ENCODE measurements around the gene CLEC4G.

Gene CLEC4G

DNA sequence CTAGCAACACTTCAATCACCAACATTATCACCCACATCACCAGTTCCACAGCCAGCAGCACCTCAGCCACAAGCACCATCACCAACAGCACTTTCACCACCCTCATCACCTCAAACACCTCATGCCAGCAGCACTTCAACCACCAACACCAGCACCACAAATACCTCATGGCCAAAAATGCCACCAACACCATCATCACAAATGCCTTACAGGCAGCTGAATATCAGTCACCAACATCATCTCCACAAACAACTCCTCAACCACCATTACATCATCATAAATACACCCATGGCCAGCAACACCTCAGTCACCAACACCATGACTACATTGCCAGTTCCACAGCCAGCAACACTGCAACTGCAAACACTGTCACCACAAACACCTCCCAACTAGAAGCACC lies 40.4 kb downstream of the CLEC4G start:
- DNase-seq, result no peak

DNA sequence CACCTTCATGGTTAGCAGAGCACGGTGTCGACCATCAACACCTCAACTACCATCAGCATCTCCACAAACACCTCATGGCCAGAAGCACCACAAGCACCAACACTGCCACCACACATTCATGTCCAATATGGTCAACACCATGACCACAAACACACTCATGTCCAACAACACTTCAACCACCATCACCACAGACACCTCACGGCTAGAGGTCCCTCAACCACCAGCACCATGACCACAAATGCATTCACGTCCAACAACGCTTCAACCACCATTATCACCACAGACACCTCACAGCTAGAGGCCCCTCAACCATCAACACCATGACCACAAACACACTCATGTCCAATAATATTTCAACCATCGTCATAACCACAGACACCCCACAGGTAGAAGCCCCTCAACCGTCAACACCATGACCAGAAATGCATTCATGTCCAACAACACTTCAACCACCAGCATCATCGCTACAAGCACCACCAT lies 41.1 kb downstream of the CLEC4G start:
- no peak for DNase-seq

DNA sequence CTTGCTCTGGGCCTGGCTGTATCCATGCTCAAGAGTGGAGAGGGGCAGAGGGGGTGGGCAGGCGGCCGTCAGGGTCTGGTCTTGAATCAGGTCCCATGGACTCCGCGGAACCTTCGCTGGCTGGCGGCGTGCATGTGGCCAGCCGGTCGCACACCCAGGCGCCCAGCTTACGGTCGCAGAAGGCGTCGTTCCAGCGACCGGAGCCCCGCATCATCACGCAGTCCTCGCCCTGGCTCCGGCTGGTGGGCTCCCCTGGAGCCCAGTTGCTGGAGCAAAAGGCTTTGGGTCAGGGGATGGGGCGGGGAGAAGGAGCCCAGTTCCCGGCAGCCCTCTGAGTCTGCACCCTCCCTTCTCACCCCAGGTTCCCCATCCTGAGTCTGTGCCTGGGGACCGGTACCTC lies 42.7 kb downstream of the CLEC4G start:
- DNase-seq, result no peak

DNA sequence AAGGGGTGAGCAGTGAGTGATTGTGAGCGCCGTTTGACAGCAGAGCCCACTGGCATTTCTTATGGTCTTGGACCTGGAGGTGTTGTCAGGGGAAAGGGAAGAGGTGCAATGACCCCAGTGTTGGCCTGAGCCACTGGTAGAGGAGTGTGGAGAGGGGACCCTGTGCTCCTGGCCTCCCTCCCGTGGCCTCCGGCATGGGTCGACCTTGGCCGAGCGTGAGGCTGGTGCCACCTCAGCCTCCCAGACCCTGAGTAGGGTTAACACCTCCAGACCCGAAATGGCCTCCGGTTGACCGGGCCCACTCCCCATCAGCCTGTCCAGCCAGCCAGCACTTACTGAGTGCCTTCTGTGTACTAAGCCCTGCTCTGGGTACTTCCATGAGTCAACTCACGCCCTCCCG lies 44.7 kb downstream of the CLEC4G start:
- no peak for DNase-seq

DNA sequence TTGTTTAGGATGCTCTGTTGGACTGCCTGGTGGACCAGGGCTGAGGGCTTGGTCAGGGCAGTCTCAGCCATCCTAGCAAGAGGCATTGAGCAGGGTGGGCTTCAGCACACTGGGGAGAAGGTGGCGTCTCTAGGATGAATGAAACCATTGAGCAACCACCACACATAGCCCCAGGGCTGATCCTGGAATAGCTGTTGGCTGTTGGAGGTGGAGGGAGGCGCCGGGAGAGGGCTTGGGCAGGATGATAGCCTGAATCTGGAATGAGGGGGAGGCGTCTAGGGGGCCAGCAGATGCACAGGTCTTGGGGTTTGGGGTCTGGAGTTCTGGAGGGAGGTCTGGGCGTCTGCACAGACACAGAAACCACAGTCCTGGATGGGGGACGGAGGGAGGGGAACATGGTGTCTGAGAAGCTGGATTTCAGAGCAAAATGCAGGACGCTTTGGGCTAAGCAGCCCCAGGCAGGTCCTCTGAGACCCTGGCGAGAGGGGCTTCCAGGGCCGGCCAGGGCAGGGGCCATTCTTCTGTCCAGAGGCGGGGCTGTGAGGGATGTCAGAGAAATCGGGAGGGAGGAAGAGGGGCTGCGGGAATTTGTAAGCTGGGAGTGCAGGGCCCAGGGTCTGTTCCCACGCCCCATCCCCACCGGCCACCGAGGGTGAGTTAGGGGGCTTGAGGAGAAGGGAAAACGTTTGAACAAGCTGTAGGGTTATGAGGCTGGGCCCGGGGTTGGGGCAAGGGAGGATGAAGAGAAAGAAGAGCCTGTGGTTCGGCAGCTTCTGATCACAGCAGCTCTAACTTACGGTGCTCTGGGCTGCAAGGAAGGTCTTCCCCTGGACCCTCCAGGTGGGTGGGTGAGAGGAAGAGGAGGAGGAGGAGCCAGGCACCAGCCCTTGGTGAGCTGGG lies 46.1 kb downstream of the CLEC4G start:
- DNase-seq, result no peak

DNA sequence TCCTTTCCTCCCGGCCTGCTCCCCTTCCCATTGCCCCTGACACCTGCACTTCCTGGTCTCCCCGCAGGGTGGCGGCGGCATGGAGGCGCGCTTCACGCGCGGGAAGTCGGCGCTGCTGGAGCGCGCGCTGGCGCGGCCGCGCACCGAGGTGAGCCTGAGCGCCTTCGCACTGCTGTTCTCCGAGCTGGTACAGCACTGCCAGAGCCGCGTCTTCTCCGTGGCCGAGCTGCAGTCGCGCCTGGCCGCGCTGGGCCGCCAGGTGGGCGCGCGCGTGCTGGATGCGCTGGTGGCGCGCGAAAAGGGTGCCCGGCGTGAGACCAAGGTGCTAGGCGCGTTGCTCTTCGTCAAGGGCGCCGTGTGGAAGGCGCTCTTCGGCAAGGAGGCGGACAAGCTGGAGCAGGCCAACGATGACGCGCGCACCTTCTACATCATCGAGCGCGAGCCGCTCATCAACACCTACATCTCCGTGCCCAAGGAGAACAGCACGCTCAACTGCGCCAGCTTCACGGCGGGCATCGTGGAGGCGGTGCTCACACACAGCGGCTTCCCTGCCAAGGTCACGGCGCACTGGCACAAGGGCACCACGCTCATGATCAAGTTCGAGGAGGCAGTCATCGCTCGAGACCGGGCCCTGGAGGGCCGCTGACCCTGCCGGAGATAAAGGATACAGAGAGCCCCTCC lies 49.6 kb downstream of the CLEC4G start:
- no peak for DNase-seq

DNA sequence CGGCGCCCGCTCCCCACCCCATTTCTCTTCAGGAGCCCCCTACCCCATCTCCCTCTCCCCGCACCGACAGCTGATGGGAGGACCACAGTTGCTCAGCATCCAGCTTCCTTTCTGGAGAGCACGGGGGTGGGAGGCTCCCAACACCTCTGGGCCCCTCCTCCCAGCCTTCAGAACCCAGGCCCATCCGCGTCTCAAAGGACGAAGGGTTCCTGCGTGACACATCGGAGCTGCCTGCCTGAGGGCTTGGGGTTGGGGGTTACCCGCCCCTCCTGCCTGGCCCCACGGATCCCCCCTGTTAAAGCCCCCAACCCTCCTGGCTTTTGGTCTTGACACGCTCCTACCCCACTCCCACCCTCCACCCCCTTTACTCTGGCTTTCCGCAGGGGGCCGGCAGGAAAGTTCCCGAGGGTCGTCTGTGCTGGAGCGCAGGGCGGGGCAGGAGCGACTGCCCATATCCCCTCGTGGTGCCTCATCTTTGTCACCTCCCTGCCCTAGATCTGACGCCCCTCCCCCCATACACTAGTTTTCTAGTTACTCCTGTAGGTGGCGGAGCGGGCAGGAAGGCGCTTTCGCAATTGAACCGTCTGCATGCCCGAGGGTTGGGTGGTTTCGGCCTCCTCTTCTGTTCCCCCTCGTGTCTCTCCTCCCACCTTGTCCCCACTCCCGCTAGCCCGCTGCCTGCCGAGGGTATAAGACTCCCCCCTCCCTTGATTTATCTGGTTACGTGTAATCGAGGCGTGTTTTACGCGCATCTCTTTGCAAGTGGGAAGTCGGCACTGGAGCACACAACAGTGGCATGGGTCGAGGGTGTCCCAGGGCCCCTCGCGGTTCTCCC lies 50.4 kb downstream of the CLEC4G start:
- peak; percentile 78 for DNase-seq

DNA sequence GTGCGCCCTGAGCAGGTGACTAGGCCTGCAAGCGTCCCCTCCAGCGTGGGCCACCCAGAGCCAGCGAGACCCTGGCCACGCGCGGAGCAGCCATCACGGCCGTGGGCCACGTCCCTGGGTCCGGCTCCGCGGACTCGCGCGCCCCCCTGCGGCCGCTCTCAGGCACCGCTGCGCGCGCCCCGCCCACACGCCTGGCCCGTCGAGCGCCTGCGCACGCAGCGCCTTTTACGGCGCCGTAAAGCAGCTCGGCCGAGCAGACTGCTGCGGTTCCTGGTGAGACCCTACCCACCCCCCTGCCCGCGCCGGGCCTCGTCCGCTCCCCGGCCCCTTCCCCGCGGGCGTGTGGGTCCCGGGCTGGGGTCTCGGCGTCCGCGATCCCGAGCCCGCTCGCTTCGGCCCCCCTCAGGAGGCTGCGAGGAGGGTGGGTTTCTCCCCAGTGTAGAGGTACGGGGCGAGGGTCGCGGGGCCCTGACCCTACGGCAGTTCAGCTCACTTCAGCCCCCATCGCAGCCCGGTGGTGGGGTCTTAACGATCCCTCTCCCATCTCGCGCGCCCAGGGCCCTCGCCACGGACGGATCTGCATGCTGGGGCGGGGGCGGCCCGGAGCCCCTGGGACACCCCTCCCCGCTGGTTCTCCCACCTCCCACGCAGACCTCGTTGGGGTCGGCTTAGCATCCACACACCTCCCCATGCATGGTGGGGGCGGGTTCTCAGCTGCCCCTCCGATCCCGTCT lies 51.1 kb downstream of the CLEC4G start, which contains the start of gene TRAPPC5:
TSS of gene TRAPPC5 (plus strand) at position 228 of the 734 bp plus-strand sequence. CDS start 1,421 bp downstream, outside the sequence.
- peak; percentile 87 for DNase-seq

DNA sequence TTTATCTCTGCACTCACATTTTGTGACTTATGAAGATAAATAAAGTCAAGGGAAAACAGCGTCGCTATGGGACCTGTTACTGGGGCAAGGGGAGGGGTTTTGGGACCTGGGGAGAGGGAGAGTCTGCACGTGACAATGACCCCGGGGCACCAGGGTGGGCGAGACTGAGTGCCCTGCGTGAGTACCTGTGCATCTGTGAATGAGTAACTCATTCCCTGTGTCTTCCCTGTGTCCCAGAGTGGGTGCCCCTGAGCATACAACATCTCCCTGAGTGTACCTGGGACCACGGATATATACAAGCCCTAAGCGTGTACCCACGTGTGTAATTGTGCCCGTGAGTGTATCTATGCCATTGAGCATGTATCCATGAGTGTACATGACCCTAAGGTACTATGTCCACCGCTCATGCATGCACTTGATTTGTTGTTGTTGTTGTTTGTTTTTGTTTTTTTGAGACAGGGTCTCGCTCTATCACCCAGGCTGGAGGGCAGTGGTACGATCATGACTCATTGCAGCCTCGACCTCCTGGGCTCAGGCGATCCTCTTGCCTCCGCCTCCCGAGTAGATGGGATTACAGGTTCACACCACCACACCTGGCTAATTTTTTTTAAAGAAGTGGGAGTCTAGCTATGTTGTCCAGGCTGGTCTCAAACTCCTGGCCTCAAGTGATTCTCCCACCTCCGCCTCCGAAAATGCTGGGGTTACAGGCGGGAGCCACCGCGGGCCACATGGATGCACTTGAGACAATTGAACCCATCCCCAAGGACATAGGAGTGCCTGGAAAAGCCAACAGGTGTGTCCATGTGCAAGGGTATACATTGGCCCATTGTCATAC lies 51.9 kb downstream of the CLEC4G start:
- DNase-seq, result no peak

DNA sequence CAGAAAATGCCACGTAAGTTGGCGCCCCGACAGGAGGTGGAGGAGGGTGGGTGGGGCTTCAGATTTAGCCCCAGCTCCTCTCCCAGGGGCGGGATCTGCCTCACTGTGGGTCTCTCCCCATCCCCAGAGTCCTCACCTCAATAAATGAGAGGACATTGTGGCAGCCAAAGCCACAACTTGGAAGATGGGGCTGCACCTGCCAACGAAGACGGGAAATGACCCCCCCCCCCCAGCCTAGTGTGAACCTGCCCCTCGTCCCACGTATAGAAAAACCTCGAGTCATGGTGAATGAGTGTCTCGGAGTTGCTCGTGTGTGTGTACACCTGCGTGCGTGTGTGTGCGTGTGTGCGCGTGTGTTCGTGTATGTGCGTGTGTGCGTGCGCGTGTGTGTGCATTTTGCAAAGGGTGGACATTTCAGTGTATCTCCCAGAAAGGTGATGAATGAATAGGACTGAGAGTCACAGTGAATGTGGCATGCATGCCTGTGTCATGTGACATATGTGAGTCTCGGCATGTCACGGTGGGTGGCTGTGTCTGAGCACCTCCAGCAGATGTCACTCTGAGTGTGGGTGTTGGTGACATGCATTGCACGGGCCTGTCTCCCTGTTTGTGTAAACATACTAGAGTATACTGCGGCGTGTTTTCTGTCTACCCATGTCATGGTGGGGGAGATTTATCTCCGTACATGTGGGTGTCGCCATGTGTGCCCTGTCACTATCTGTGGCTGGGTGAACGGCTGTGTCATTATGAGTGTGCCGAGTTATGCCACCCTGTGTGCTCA lies 52.7 kb downstream of the CLEC4G start:
- DNase-seq, result peak; percentile 52
